Measurements from ENCODE around the gene SNAPIN. TPM values are rescaled to one million over a fixed set of nuclear protein-coding genes. Genes with fewer than 3 reads are reported as not detected.

Gene SNAPIN
- total RNA-seq, 1 experiment from 2014 or later: 23.4 TPM

- 0 out of 2 replicates have a peak, but pooled peaks have one; percentile 52 for TF ChIP-seq HMGXB4 (CRISPR knock-in tag; IDR thresholded peaks at IDR 0.05)
- TF ChIP-seq ZBTB21 (CRISPR knock-in tag; IDR thresholded peaks at IDR 0.05; ENCODE audit: borderline replicate concordance): 0 out of 2 replicates have a peak, but pooled peaks have one; percentile 54
- no peak for TF ChIP-seq ZBTB43 (CRISPR knock-in tag; IDR thresholded peaks at IDR 0.05)
- TF ChIP-seq ZNF138 (CRISPR knock-in tag; conservative IDR thresholded peaks at IDR 0.05): peak; percentile 57; the same call in 1 of the 2 replicates
These were observed 19.4 kb downstream of the SNAPIN start (continued) for GRCh38 chr1:153677718-153678518.

GRCh38 chr1:153678519-153679336, 20.2 kb downstream of the SNAPIN start, which contains the start of gene NPR1:
TSS of gene NPR1 (plus strand) at chr1:153678688. CDS start at chr1:153679109, 421 bp downstream.
- no peak within 1 kb of the TSS for H3K27ac Mint-ChIP-seq
- POLR2A ChIA-PET: interaction anchor here (0.6 to 1.5 kb wide), 4 partner anchors 19 to 312 kb away, joined by 3 to 4 read pairs (median 3); partner anchors contain the start of gene RPS27
- H3K9me3 Mint-ChIP-seq: no peaks in the 10 kb centered on the region
- ATAC-seq (peak; percentile 60), DNase-seq (ENCODE audit: low spot score) (peak; percentile 62)
- CTCF ChIA-PET: interaction anchor here (0.6 to 4.7 kb wide), 34 partner anchors 12 to 308 kb away, joined by 3 to 52 read pairs (median 6); partner anchors contain the start of genes CHTOP, DENND4B, INTS3 and RAB13
- H3K36me3 Mint-ChIP-seq: peaks cover 7% of the 10 kb centered on the region; the same call in 1 of the 2 replicates
- peaks cover 24% of the 10 kb centered on the region for H3K27me3 Mint-ChIP-seq (ENCODE audit: low read depth)
- peaks cover 18% of the 10 kb centered on the region for H3K4me1 Mint-ChIP-seq
- H3K4me3 Mint-ChIP-seq: peak within 1 kb of the TSS; percentile 87
- TF ChIP-seq ESRRA (CRISPR knock-in tag; IDR thresholded peaks at IDR 0.05; ENCODE audit: borderline replicate concordance) (no peak), FOXP1 (CRISPR knock-in tag; IDR thresholded peaks at IDR 0.05; ENCODE audit: borderline replicate concordance) (0 out of 2 replicates have a peak, but pooled peaks have one; percentile 3), IRF1 (CRISPR knock-in tag; IDR thresholded peaks at IDR 0.05) (peak; percentile 10; the same call in 1 of the 2 replicates), TEAD4 (CRISPR knock-in tag; IDR thresholded peaks at IDR 0.05) (peak; percentile 66; the same call in 1 of the 2 replicates), GABPB1 (CRISPR knock-in tag; IDR thresholded peaks at IDR 0.05) (0 out of 2 replicates have a peak, but pooled peaks have one; percentile 25), ARID4B (CRISPR knock-in tag; IDR thresholded peaks at IDR 0.05; ENCODE audit: borderline replicate concordance) (peak; percentile 70; the same call in 1 of the 2 replicates), E2F4 (CRISPR knock-in tag; IDR thresholded peaks at IDR 0.05; ENCODE audit: borderline replicate concordance, low read depth) (no peak), TCF7 (CRISPR knock-in tag; IDR thresholded peaks at IDR 0.05; ENCODE audit: low read depth) (peak; percentile 25; the same call in 1 of the 2 replicates), E2F5 (CRISPR knock-in tag; IDR thresholded peaks at IDR 0.05) (0 out of 2 replicates have a peak, but pooled peaks have one; percentile 20), ATF1 (CRISPR knock-in tag; IDR thresholded peaks at IDR 0.05) (0 out of 2 replicates have a peak, but pooled peaks have one; percentile 18), ZNF219 (CRISPR knock-in tag; IDR thresholded peaks at IDR 0.05; ENCODE audit: borderline replicate concordance) (peak; percentile 86; the same call in 1 of the 2 replicates), MXD4 (CRISPR knock-in tag; IDR thresholded peaks at IDR 0.05; ENCODE audit: borderline replicate concordance) (no peak), CREB1 (CRISPR knock-in tag; IDR thresholded peaks at IDR 0.05) (0 out of 2 replicates have a peak, but pooled peaks have one; percentile 42), ZNF425 (CRISPR knock-in tag; conservative IDR thresholded peaks at IDR 0.05) (no peak)

Measured in WTC11 (cell line).